Measurements from ENCODE around the gene CAMP.
"Not testable (repeated sequence)": the region's sequence is repeated elsewhere in the genome, so short reads cannot be mapped to it uniquely, and the experiment has no call there.

Gene CAMP

GRCh38 chr3:48222616-48223513 lies at the start of gene CAMP:
Gene CAMP (plus strand): TSS chr3:48223495. CDS start chr3:48223512, 17 bp downstream.
- no peak for DNase-seq

- DNase-seq: no peak
Measured at GRCh38 chr3:48178072-48178471, 45.2 kb upstream of the CAMP start.

GRCh38 chr3:48180021-48180420 lies 43.3 kb upstream of the CAMP start:
- DNase-seq: no peak

GRCh38 chr3:48180531-48181253 lies 42.6 kb upstream of the CAMP start:
- no peak for DNase-seq

GRCh38 chr3:48184299-48184698 lies 39.0 kb upstream of the CAMP start:
- no peak for DNase-seq

- no peak for DNase-seq
Measured at GRCh38 chr3:48185129-48185528, 38.2 kb upstream of the CAMP start.

GRCh38 chr3:48186631-48187300 lies 36.5 kb upstream of the CAMP start:
- DNase-seq: no peak

- no peak for DNase-seq
Measured at GRCh38 chr3:48187301-48187578, 36.1 kb upstream of the CAMP start.

GRCh38 chr3:48187579-48188265 lies 35.6 kb upstream of the CAMP start:
- peak; percentile 26 for DNase-seq

- DNase-seq: peak; percentile 86
Measured at GRCh38 chr3:48188266-48189201, 34.8 kb upstream of the CAMP start, which contains the start of gene CDC25A. Gene CDC25A (minus strand): TSS chr3:48188417. CDS start chr3:48187947, 470 bp downstream.

GRCh38 chr3:48189321-48189720 lies 34.0 kb upstream of the CAMP start:
- DNase-seq: no peak

GRCh38 chr3:48190911-48191310 lies 32.4 kb upstream of the CAMP start:
- DNase-seq: no peak

GRCh38 chr3:48194446-48195071 lies 28.7 kb upstream of the CAMP start:
- no peak for DNase-seq

- no peak for DNase-seq
Measured at GRCh38 chr3:48196611-48197010, 26.7 kb upstream of the CAMP start.

GRCh38 chr3:48199117-48199516 lies 24.2 kb upstream of the CAMP start:
- no peak for DNase-seq

GRCh38 chr3:48202632-48203031 lies 20.7 kb upstream of the CAMP start:
- DNase-seq: no peak

- no peak for DNase-seq
Measured at GRCh38 chr3:48208076-48208475, 15.2 kb upstream of the CAMP start.

- no peak for DNase-seq
Measured at GRCh38 chr3:48209445-48209844, 13.8 kb upstream of the CAMP start.

GRCh38 chr3:48210534-48210933 lies 12.8 kb upstream of the CAMP start:
- not testable (repeated sequence) for DNase-seq

- not testable (repeated sequence) for DNase-seq
Measured at GRCh38 chr3:48211776-48212175, 11.5 kb upstream of the CAMP start.

- no peak for DNase-seq
Measured at GRCh38 chr3:48214225-48214624, 9.1 kb upstream of the CAMP start.
